Kidney (tissue), 14 donors: ENCODE results near the gene KPTN. TPM values are rescaled to one million over a fixed set of nuclear protein-coding genes. Genes with fewer than 3 reads are reported as not detected.

Experiments used
- DNase-seq, 5 donors: peaks; one replicate each; pipeline ENCODE4 v3.0.0-alpha.2; 2013 to 2020
- FAIRE-seq: peaks from 2 replicates; lab custom pipeline; 2012; peaks lifted over from hg19 to GRCh38; lab: Jason Lieb, UNC
- H3K27ac ChIP-seq, 2 donors: one replicate each; pipeline ENCODE4 v1.7.0; 2013; ENCODE audit warnings: low read depth in 2 of 2, low read length in 2 of 2, inconsistent platforms in 1 of 2
- H3K27me3 ChIP-seq: one replicate; pipeline ENCODE4 v1.7.1; 2013; ENCODE audit warnings: low read length, inconsistent platforms; ENCODE audit not compliant: control insufficient read depth, insufficient read depth
- H3K36me3 ChIP-seq, 3 donors: one replicate each; pipeline versions ENCODE4 v1.7.0 to v1.7.1; 2013; ENCODE audit warnings: low read length in 3 of 3, control low read depth in 1 of 3, inconsistent platforms in 1 of 3; ENCODE audit not compliant: insufficient read depth in 3 of 3, control insufficient read depth in 2 of 3
- H3K4me1 ChIP-seq, 3 donors: one replicate each; pipeline versions ENCODE4 v1.7.0 to v1.7.1; 2013; ENCODE audit warnings: low read length in 3 of 3, inconsistent platforms in 1 of 3, low read depth in 1 of 3; ENCODE audit not compliant: control insufficient read depth in 2 of 3, insufficient read depth in 2 of 3
- H3K4me3 ChIP-seq, 3 donors: one replicate each; pipeline versions ENCODE4 v1.7.0 to v1.8.1; 2013; ENCODE audit warnings: low read length in 3 of 3, control low read depth in 1 of 3, inconsistent platforms in 1 of 3
- H3K9ac ChIP-seq, 3 donors: one replicate each; pipeline versions ENCODE4 v1.7.0 to v1.7.1; 2013; ENCODE audit warnings: low read length in 3 of 3, control low read depth in 1 of 3, inconsistent platforms in 1 of 3
- H3K9me3 ChIP-seq, 3 donors: one replicate each; pipeline versions ENCODE4 v1.7.0 to v1.7.1; 2013; ENCODE audit warnings: low read length in 3 of 3, control low read depth in 1 of 3, inconsistent platforms in 1 of 3; ENCODE audit not compliant: control insufficient read depth in 2 of 3, insufficient read depth in 1 of 3
- intact Hi-C: fragments of 100-400 bp; cut with DNase I; formaldehyde crosslinking; loops from one replicate; pipeline ENCODE4 v1.11.1; 2022
- polyA plus RNA-seq: library from polyadenylated mRNA; stranded (reverse); fragments of 350-450 nt; fragmentation: Illumina TruSeq; extraction: RNeasy Lipid Tissue Mini Kit (QIAGEN cat#74804); gene quantifications from one replicate; pipeline ENCODE4 v1.2.3, GENCODE V29; 2014; ENCODE audit warnings: low read depth, low replicate concordance; ENCODE audit not compliant: insufficient read depth
- total RNA-seq: library from RNA; stranded (reverse); fragmentation: NEBNext Ultra II Directional; extraction: Animal tissue kit (Norgen Biotek cat#: 25700); gene quantifications from one replicate; pipeline ENCODE4 v1.2.1, GENCODE V29; 2021
- TF ChIP-seq, protein P1 (sequence below): IDR thresholded peaks from 3 replicates; pipeline ENCODE4 v1.5.1; 2012; ENCODE audit warnings: mild to moderate bottlenecking, moderate library complexity, borderline replicate concordance; ENCODE audit not compliant: insufficient read depth; ENCODE audit errors: extremely low read depth
- donor health status: control.
- donor health status: control.
- donor health status: control.
- donor health status: control.
- donor health status: control.
- donor health status: DM: yes; HTN: yes; CAD: no.
- donor health status: Normal renal cell carcinoma (clear cell type).

Gene KPTN
- total and polyA plus RNA-seq, 2 donors from 2014 or later: 7.4 to 25.5 TPM

DNA sequence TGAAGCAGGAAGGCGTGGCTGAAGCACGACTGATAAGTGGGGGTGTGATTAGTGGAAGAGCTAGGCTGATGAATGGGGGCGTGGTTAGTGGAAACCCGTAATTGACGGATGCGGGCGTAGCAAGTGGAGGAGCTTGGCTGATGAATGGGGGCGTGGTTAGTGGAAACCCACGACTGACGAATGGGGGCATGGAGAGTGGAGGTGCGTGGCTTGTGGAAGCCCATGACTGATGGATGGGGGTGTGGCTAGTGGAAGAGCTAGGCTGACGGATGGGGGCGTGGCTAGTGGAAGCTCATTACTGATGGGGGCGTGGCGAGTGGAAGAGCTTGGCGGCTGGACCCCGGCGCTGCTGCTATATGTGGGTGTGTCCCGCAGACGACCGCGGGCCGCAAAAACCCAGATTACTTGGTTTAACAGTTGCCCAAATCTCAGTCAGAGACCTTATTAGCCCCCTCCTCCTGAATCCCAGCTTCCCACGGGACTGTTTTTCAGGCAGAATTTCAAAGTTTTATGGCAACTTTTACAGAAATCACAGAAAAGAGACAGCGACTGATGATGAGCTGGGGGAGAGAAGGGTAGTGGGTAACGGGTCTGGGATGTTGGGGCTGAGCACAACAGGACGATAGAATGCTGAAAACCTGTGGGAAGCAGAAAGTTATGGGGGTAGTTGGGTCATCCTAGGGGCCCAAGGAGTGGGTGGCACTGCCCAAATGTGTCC, 55.7 kb downstream of the KPTN start:
- Histone ChIP-seq H3K4me1 (peaks cover 0 to 6% (median 0%) of the 10 kb centered on the region in 3 donors), H3K9me3 (no peaks in the 10 kb centered on the region), H3K27ac (no peak overlapping the region), H3K4me3 (peak overlapping the region in 1 of 3 donors; percentile 39), H3K9ac (peak overlapping the region in 1 of 3 donors; percentile 15), H3K36me3 (no peaks in the 10 kb centered on the region), H3K27me3 (peaks cover 18% of the 10 kb centered on the region)
- intact Hi-C loops: no loop called here
- DNase-seq (peak; percentile 87 to 97 (median 95)), FAIRE-seq (no peak)
- TF ChIP-seq, protein P1, sequence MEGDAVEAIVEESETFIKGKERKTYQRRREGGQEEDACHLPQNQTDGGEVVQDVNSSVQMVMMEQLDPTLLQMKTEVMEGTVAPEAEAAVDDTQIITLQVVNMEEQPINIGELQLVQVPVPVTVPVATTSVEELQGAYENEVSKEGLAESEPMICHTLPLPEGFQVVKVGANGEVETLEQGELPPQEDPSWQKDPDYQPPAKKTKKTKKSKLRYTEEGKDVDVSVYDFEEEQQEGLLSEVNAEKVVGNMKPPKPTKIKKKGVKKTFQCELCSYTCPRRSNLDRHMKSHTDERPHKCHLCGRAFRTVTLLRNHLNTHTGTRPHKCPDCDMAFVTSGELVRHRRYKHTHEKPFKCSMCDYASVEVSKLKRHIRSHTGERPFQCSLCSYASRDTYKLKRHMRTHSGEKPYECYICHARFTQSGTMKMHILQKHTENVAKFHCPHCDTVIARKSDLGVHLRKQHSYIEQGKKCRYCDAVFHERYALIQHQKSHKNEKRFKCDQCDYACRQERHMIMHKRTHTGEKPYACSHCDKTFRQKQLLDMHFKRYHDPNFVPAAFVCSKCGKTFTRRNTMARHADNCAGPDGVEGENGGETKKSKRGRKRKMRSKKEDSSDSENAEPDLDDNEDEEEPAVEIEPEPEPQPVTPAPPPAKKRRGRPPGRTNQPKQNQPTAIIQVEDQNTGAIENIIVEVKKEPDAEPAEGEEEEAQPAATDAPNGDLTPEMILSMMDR: no peak

DNA sequence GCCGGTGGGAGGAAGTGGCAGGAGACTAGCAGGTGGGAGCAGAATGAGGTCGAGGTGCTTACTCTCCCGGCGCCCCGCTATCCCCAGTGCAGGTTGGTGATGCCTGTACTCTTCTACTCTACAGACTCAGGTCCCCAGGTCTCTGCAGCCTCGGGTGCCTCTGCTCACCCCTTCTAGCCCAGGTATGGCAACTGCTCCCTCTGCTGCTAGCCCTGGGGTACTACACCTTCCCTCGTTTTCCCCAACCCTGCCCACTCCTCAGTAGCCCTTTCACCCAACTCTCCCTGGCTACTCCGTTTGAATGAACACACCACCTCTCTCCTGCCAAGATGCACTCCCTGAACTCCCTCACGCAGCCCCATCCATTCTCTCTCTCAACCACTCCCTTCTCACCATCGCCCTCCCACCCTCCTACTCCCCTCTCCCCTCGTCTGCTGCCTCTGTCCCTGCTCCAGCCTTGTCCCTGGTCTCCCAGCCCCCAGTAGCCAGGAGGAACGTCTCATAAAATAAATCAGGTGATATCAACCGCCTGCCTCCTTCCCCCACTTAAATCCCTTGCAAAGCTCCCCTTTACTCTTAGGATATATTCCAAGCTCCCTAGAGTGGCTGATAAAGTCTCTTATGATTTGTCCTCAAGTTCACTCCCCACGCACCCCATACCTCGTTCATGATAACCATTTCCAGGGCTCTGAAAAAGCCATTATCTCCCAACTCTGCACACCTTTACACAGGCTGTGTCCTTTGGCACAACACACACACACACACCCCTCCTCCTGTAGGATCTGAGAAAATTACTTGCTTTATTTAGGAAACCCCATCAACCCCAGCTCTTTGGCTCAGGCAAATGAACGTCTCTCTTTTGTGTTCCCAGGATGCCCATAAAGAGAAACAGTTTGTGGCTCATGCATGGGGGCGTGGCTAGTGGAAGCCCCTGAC, 56.5 kb downstream of the KPTN start:
- intact Hi-C loops: no loop called here
- Histone ChIP-seq H3K27ac (no peak overlapping the region), H3K36me3 (no peaks in the 10 kb centered on the region), H3K27me3 (peaks cover 24% of the 10 kb centered on the region), H3K9me3 (no peaks in the 10 kb centered on the region), H3K4me3 (peak overlapping the region in 1 of 3 donors; percentile 39), H3K9ac (peak overlapping the region in 1 of 3 donors; percentile 15), H3K4me1 (peaks cover 0 to 6% (median 0%) of the 10 kb centered on the region in 3 donors)
- FAIRE-seq (no peak), DNase-seq (peak; percentile 73 to 89 (median 79))
- TF ChIP-seq, protein P1: peak; percentile 65

Other genes with a start within 250 kb of the KPTN start
- gene CCDC9, start 227.7 kb downstream of the KPTN start, total RNA-seq: 49.0 TPM
- gene CCDC9, start 227.7 kb downstream of the KPTN start, polyA plus RNA-seq: 14.0 TPM
- gene INAFM1, start 209.3 kb downstream of the KPTN start, total RNA-seq: 28.4 TPM
- gene INAFM1, start 209.3 kb downstream of the KPTN start, polyA plus RNA-seq: 17.0 TPM
- 26.6 TPM for gene C5AR1, start 174.4 kb downstream of the KPTN start, total RNA-seq
- gene C5AR1, start 174.4 kb downstream of the KPTN start, polyA plus RNA-seq: 6.5 TPM
- 2.5 TPM for gene C5AR2, start 152.0 kb downstream of the KPTN start, total RNA-seq
- 3.0 TPM for gene C5AR2, start 152.0 kb downstream of the KPTN start, polyA plus RNA-seq
- gene DHX34, start 134.9 kb downstream of the KPTN start, total RNA-seq: 13.6 TPM
- 7.2 TPM for gene DHX34, start 134.9 kb downstream of the KPTN start, polyA plus RNA-seq
- gene MEIS3, start 64.7 kb downstream of the KPTN start, total RNA-seq: 7.6 TPM
- 3.8 TPM for gene MEIS3, start 64.7 kb downstream of the KPTN start, polyA plus RNA-seq
- gene SLC8A2, start 12.3 kb downstream of the KPTN start, total RNA-seq: 0.94 TPM
- gene SLC8A2, start 12.3 kb downstream of the KPTN start, polyA plus RNA-seq: not detected
- 136 TPM for gene NAPA, start 30.8 kb upstream of the KPTN start, total RNA-seq
- gene NAPA, start 30.8 kb upstream of the KPTN start, polyA plus RNA-seq: 213 TPM
- 0.69 TPM for gene ZNF541, start 88.9 kb upstream of the KPTN start, total RNA-seq
- 0.86 TPM for gene ZNF541, start 88.9 kb upstream of the KPTN start, polyA plus RNA-seq
- gene BICRA, start 124.9 kb upstream of the KPTN start, total RNA-seq: 14.7 TPM
- 3.2 TPM for gene BICRA, start 124.9 kb upstream of the KPTN start, polyA plus RNA-seq
- gene EHD2, start 229.2 kb upstream of the KPTN start, total RNA-seq: 105 TPM
- 19.4 TPM for gene EHD2, start 229.2 kb upstream of the KPTN start, polyA plus RNA-seq